ENCODE results near the gene COMP.

- TF ChIP-seq CTCF (IDR thresholded peaks at IDR 0.05): no peak
- TF ChIP-seq POLR2AphosphoS5 (IDR thresholded peaks at IDR 0.05; ENCODE audit: insufficient read depth in 1 of 2, low read depth in 1 of 2): no peak
Observed at GRCh38 chr19:18768997-18769891, 21.9 kb downstream of the COMP start.
